Natural killer cell (primary cell): ENCODE results near the gene MCTP2. TPM values are rescaled to one million over a fixed set of nuclear protein-coding genes. Genes with fewer than 3 reads are reported as not detected.

Experiments used
- ATAC-seq, 3 donors: fragments of 150-1000 bp in 2 of 3; fragments of 200-7000 bp in 1 of 3; cut with Tn5 transposase; 1 replicate in 1 of 3; 2 replicates in 2 of 3; pipeline ENCODE4 v1.10.0; 2021; ENCODE audit warnings: mild to moderate bottlenecking in 2 of 3, moderate library complexity in 2 of 3
- DNase-seq, 2 donors: peaks; one replicate each; pipeline versions ENCODE4 v3.0.0 to v3.0.0-alpha.2; 2013 to 2021; ENCODE audit warnings: mixed read lengths in 1 of 2
- H3K27ac ChIP-seq: one replicate; pipeline ENCODE4 v1.5.1; 2013; ENCODE audit warnings: mild to moderate bottlenecking, low read length
- H3K27me3 ChIP-seq: one replicate; pipeline ENCODE4 v1.6.1; 2013; ENCODE audit warnings: low read length; ENCODE audit not compliant: control insufficient read depth, insufficient read depth
- H3K36me3 ChIP-seq: one replicate; pipeline ENCODE4 v1.6.1; 2013; ENCODE audit warnings: low read length; ENCODE audit not compliant: control insufficient read depth, insufficient read depth
- H3K4me1 ChIP-seq: one replicate; pipeline ENCODE4 v1.6.1; 2013; ENCODE audit warnings: low read length; ENCODE audit not compliant: control insufficient read depth, insufficient read depth
- H3K4me3 ChIP-seq: one replicate; pipeline ENCODE4 v1.5.1; 2013; ENCODE audit warnings: low read length
- H3K9me3 ChIP-seq: one replicate; pipeline ENCODE4 v1.6.1; 2013; ENCODE audit warnings: low read length; ENCODE audit not compliant: control insufficient read depth, insufficient read depth
- H3K27ac Mint-ChIP-seq, 2 donors: one replicate each; pipeline ENCODE4 v1.8.0; 2022; ENCODE audit warnings: mild to moderate bottlenecking in 2 of 2, mixed read lengths in 2 of 2, moderate library complexity in 1 of 2
- H3K27me3 Mint-ChIP-seq, 2 donors: one replicate each; pipeline ENCODE4 v1.8.0; 2022; ENCODE audit warnings: low read depth in 2 of 2, mixed read lengths in 2 of 2
- H3K36me3 Mint-ChIP-seq: one replicate; pipeline ENCODE4 v1.8.0; 2022; ENCODE audit warnings: mixed read lengths
- H3K4me1 Mint-ChIP-seq, 2 donors: one replicate each; pipeline ENCODE4 v1.8.0; 2022; ENCODE audit warnings: mixed read lengths in 2 of 2
- H3K4me3 Mint-ChIP-seq: one replicate; pipeline ENCODE4 v1.8.0; 2022; ENCODE audit warnings: mild to moderate bottlenecking, moderate library complexity, mixed read lengths
- H3K9me3 Mint-ChIP-seq, 2 donors: one replicate each; pipeline ENCODE4 v1.8.0; 2022; ENCODE audit warnings: mixed read lengths in 2 of 2
- CTCF ChIP-seq: fragments of 200-600 bp; IDR thresholded peaks from one replicate; pipeline ENCODE4 v1.8.0; 2022; ENCODE audit warnings: antibody characterized with exemption
- WGBS: methylation state at CpG from one replicate; pipeline ENCODE4 v1.1.7; 2013; ENCODE audit warnings: missing lambda C conversion rate; ENCODE audit not compliant: insufficient coverage; 5-methylcytosine and 5-hydroxymethylcytosine counted together
- intact Hi-C: fragments of 100-400 bp; cut with micrococcal nuclease; formaldehyde crosslinking; loops from one replicate; pipeline ENCODE4 v1.14.2; 2022
- total RNA-seq, 4 donors: library from RNA; stranded (reverse); fragments of 120-200 nt in 1 of 4; gene quantifications; one replicate each; pipeline versions ENCODE4 v1.2.3 to v1.2.4, GENCODE V29; 2013 to 2022

Gene MCTP2
- total RNA-seq, 3 donors from 2014 or later (not counting 1 experiment from before 2014, with no cell fraction given): 235 to 312 (median 261) TPM

GRCh38 chr15:94290730-94291129 lies 59.4 kb downstream of the MCTP2 start:
- intact Hi-C loops: no loop called here
- Mint-ChIP-seq H3K27me3 (no peaks in the 10 kb centered on the region), H3K36me3 (peaks cover 20% of the 10 kb centered on the region), H3K4me3 (peak overlapping the region; percentile 41), H3K27ac (peak overlapping the region in 1 of 2 donors; percentile 93), H3K4me1 (peaks cover 88 to 92% of the 10 kb centered on the region in 2 donors), H3K9me3 (peaks cover 0 to 6% of the 10 kb centered on the region in 2 donors)
- Histone ChIP-seq H3K27ac (peak overlapping the region; percentile 23), H3K9me3 (no peaks in the 10 kb centered on the region), H3K27me3 (no peaks in the 10 kb centered on the region), H3K4me1 (peaks cover 47% of the 10 kb centered on the region), H3K36me3 (peaks cover 5% of the 10 kb centered on the region), H3K4me3 (no peak overlapping the region)
- DNase-seq (no peak), ATAC-seq (no peak)
- 80% methylated on average over 1 of the region's 1 CpG for WGBS
- no peak for TF ChIP-seq CTCF

- TF ChIP-seq CTCF: no peak
- peak overlapping the region; percentile 49 for H3K27ac ChIP-seq
- peaks cover 50% of the 10 kb centered on the region for H3K4me1 ChIP-seq
- Mint-ChIP-seq H3K27ac (peak overlapping the region in 1 of 2 donors; percentile 93), H3K4me3 (peak overlapping the region; percentile 83), H3K27me3 (no peaks in the 10 kb centered on the region), H3K4me1 (peaks cover 86 to 89% of the 10 kb centered on the region in 2 donors), H3K9me3 (peaks cover 0 to 6% of the 10 kb centered on the region in 2 donors), H3K36me3 (peaks cover 17% of the 10 kb centered on the region)
- no peak for DNase-seq
- H3K36me3 ChIP-seq: peaks cover 7% of the 10 kb centered on the region
- H3K4me3 ChIP-seq: no peak overlapping the region
- peak; percentile 21 to 53 (median 29) for ATAC-seq
- H3K9me3 ChIP-seq: no peaks in the 10 kb centered on the region
- H3K27me3 ChIP-seq: no peaks in the 10 kb centered on the region
- WGBS: 27% methylated on average over 12 of the region's 13 CpGs
- intact Hi-C loops: no loop called here
Observed at GRCh38 chr15:94293411-94294402, 62.3 kb downstream of the MCTP2 start.

GRCh38 chr15:94294556-94294955 lies 63.2 kb downstream of the MCTP2 start:
- Mint-ChIP-seq H3K4me1 (peaks cover 84 to 88% of the 10 kb centered on the region in 2 donors), H3K27ac (peak overlapping the region in 1 of 2 donors; percentile 93), H3K36me3 (peaks cover 11% of the 10 kb centered on the region), H3K4me3 (peak overlapping the region; percentile 83), H3K27me3 (no peaks in the 10 kb centered on the region), H3K9me3 (peaks cover 0 to 6% of the 10 kb centered on the region in 2 donors)
- intact Hi-C loops: no loop called here
- H3K27me3 ChIP-seq: no peaks in the 10 kb centered on the region
- peak overlapping the region; percentile 49 for H3K27ac ChIP-seq
- no peak overlapping the region for H3K4me3 ChIP-seq
- H3K9me3 ChIP-seq: no peaks in the 10 kb centered on the region
- peaks cover 9% of the 10 kb centered on the region for H3K36me3 ChIP-seq
- H3K4me1 ChIP-seq: peaks cover 48% of the 10 kb centered on the region
- no peak for TF ChIP-seq CTCF
- no CpG with 5 or more reads among the region's 1 CpG for WGBS
- DNase-seq (no peak), ATAC-seq (no peak)
